Nephron (organoid): Measurements from ENCODE around the gene EFNA3.

ENCODE experiments used
- H3K27ac Mint-ChIP-seq, 3 experiments: 2 replicates each; pipeline ENCODE4 v1.8.0; 2020; ENCODE audit warnings: mixed read lengths in 3 of 3, mild to moderate bottlenecking in 2 of 3, moderate library complexity in 1 of 3
- H3K27me3 Mint-ChIP-seq: 2 replicates; pipeline ENCODE4 v1.8.0; 2021; ENCODE audit warnings: low read depth, mild to moderate bottlenecking, moderate library complexity, mixed read lengths
- H3K36me3 Mint-ChIP-seq: 2 replicates; pipeline ENCODE4 v1.8.0; 2020; ENCODE audit warnings: low read depth, mixed read lengths
- H3K4me1 Mint-ChIP-seq: 2 replicates; pipeline ENCODE4 v1.8.0; 2020; ENCODE audit warnings: mixed read lengths
- H3K4me3 Mint-ChIP-seq, 3 experiments: 2 replicates each; pipeline ENCODE4 v1.8.0; 2020; ENCODE audit warnings: mild to moderate bottlenecking in 3 of 3, mixed read lengths in 3 of 3, moderate library complexity in 2 of 3
- H3K9me3 Mint-ChIP-seq: 2 replicates; pipeline ENCODE4 v1.8.0; 2020; ENCODE audit warnings: mixed read lengths
- CTCF ChIP-seq, 3 experiments: fragments of 200-600 bp; sonication (generic); IDR thresholded peaks; one replicate each; pipeline ENCODE4 v1.5.0; 2021; ENCODE audit warnings: antibody characterized with exemption in 3 of 3; ENCODE audit not compliant: unreplicated experiment in 3 of 3

Gene EFNA3

GRCh38 chr1:155072531-155073289 is 5.9 kb upstream of the EFNA3 start:
- H3K9me3 Mint-ChIP-seq, result no peaks in the 10 kb centered on the region
- peaks cover 5% of the 10 kb centered on the region for H3K36me3 Mint-ChIP-seq
- H3K27me3 Mint-ChIP-seq, result peaks cover 38% of the 10 kb centered on the region
- TF ChIP-seq CTCF (IDR thresholded peaks at IDR 0.05; ENCODE audit: unreplicated experiment in 3 of 3), result no peak
- peaks cover 6% of the 10 kb centered on the region for H3K4me1 Mint-ChIP-seq
- H3K4me3 Mint-ChIP-seq, result peak overlapping the region; percentile 67 to 82 (median 81)
- no peak overlapping the region for H3K27ac Mint-ChIP-seq

GRCh38 chr1:155073377-155074242 is 5.0 kb upstream of the EFNA3 start:
- H3K4me1 Mint-ChIP-seq, result peaks cover 6% of the 10 kb centered on the region
- H3K36me3 Mint-ChIP-seq, result peaks cover 2% of the 10 kb centered on the region
- H3K9me3 Mint-ChIP-seq, result no peaks in the 10 kb centered on the region
- peaks cover 46% of the 10 kb centered on the region for H3K27me3 Mint-ChIP-seq
- no peak overlapping the region for H3K4me3 Mint-ChIP-seq
- H3K27ac Mint-ChIP-seq, result no peak overlapping the region
- TF ChIP-seq CTCF (IDR thresholded peaks at IDR 0.05; ENCODE audit: unreplicated experiment in 3 of 3), result no peak

GRCh38 chr1:155075535-155075934 is 3.1 kb upstream of the EFNA3 start:
- Mint-ChIP-seq H3K27ac (peak overlapping the region in 1 of 3 experiments; percentile 40), H3K36me3 (no peaks in the 10 kb centered on the region), H3K27me3 (peaks cover 58% of the 10 kb centered on the region), H3K4me1 (peaks cover 12% of the 10 kb centered on the region), H3K9me3 (no peaks in the 10 kb centered on the region), H3K4me3 (no peak overlapping the region)
- no peak for TF ChIP-seq CTCF (IDR thresholded peaks at IDR 0.05; ENCODE audit: unreplicated experiment in 3 of 3)

- Mint-ChIP-seq H3K36me3 (no peaks in the 10 kb centered on the region), H3K27ac (peak overlapping the region in 1 of 3 experiments; percentile 20), H3K4me1 (peaks cover 14% of the 10 kb centered on the region), H3K4me3 (peak overlapping the region; percentile 44 to 67 (median 59)), H3K9me3 (no peaks in the 10 kb centered on the region), H3K27me3 (peaks cover 63% of the 10 kb centered on the region)
- no peak for TF ChIP-seq CTCF (IDR thresholded peaks at IDR 0.05; ENCODE audit: unreplicated experiment in 3 of 3)
These were observed 2.3 kb upstream of the EFNA3 start for GRCh38 chr1:155076371-155076770.

- Mint-ChIP-seq H3K27me3 (peaks cover 61% of the 10 kb centered on the region), H3K27ac (peak overlapping the region in 1 of 3 experiments; percentile 33), H3K4me1 (peaks cover 15% of the 10 kb centered on the region), H3K4me3 (peak overlapping the region; percentile 44 to 79 (median 72)), H3K9me3 (no peaks in the 10 kb centered on the region), H3K36me3 (no peaks in the 10 kb centered on the region)
- TF ChIP-seq CTCF (IDR thresholded peaks at IDR 0.05; ENCODE audit: unreplicated experiment in 3 of 3), result no peak
These were observed 1.3 kb upstream of the EFNA3 start for GRCh38 chr1:155077346-155077745.
